Renal cortical epithelial cell (primary cell): ENCODE measurements around the gene RIMBP2. TPM values are rescaled to one million over a fixed set of nuclear protein-coding genes. Genes with fewer than 3 reads are reported as not detected.

Experiments
- DNase-seq: peaks from one replicate; pipeline ENCODE4 v3.0.0-alpha.2; 2011; ENCODE audit warnings: low read depth
- total RNA-seq: library from RNA; depleted of rRNA; stranded (reverse); fragments of >200 nt; gene quantifications from 2 replicates; pipeline ENCODE4 v1.2.3, GENCODE V29; 2014

Gene RIMBP2
- total RNA-seq, 1 donor from 2014 or later, result 3.2 TPM

DNA sequence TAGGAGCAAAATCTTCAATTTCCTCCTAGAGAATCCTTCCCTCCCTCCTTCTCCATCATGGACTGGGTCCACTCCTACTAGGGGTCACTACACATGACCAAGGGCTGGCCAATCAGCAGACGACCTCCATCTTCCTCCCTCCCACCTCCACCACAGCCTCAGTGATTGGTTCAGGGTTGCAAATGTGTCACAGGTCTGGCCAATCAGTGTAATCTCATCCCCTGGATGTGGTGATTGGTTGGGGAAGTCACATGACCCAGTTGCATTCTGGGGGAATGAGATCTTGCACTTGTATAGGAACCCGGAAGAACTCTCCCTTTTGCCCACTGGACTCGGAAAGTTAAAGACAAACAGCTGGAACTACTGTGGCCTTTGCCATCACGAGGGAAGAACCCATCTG, 209.3 kb downstream of the RIMBP2 start:
- no peak for DNase-seq

DNA sequence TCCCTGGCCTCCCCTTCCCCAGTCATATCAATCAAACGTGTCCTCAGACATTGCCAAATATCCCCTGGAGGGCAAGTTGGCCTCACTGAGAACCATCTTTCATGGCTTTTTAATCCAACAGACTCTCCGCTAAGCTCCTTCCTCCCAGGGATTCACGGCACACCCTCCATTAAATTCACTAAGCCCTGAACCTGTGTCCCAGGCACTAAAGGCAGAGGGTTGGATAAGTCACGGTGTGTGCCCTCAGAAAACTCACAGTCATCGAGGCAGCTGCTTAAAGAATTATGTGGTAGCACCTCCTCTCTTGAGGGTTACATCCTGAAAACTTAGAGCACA, 211.3 kb downstream of the RIMBP2 start:
- DNase-seq, result no peak

DNA sequence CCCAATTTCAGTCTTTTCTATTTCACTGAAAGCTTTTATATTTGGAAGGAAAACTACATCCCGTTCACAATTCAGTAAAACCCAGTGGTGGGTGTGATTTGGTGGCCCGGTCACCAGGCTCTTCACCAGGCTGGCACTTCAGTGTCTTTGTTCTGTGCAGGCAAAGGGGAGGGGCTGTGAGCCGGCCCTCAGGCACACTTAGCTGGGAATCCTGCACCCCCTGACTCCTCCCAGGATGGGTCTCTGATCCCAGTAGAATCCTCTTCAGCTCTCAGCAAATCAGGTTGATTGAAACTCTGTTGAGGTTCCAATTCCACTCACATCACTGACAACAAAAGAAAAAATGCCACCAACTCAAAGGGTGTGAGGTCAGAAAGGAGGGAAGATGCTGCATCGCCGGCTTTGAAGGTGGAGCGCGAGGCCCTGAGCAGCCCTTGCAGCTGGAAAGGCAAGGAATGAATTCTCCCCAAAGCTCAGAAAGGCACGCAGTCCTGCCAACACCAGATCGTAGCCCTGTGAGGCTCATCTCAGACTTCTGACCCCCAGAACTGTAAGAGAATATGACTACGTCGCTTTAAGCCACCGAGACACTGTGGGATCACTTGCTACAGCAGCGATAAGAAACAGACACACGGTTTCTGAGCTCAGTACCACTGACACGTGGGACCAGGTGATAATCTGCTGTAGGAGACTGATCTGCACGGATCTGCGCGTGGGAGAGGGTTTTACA, 211.8 kb downstream of the RIMBP2 start:
- no peak for DNase-seq

DNA sequence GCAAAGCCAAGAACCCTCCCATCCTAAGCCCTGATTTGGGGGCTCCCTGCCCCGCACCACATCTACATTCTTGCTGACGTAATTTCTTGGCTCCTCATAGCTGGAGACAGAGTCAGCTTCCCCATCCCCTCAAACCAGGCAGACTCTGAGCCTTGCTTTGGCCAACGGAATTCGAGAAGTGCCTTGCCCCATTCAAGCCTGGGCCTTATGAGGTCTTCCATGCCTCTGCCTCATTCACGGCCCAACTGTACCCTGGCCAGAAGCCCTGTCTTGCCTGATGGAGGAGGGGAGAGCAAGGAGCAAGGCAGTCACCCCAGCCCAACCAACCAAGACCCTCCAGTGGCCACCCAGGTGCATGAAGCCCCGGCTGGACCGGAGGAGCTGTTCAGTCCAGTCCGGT, 214.3 kb downstream of the RIMBP2 start:
- no peak for DNase-seq

DNA sequence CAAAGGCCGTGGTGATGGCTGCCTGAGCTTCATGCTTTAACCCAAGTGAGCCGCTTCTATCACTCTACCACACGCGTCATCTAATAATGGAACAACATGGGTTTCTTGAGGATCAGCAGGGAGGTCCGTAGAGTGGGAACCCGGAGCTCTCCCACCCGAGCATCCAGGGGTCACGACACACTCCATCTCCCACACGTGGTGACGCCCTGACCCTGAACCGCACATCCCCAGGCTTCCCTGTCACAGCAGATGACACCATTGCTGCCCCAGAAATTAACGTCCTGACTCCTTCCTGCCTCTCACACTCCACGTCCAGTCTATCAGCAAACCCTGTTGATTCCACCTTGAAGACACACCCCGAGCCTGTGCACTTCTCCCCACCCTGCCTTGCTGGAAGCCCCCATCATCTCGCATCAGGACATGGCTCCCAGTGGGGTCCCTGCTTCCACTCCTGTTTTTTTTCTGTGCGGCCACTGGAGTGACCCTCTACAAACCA, 215.2 kb downstream of the RIMBP2 start:
- no peak for DNase-seq

DNA sequence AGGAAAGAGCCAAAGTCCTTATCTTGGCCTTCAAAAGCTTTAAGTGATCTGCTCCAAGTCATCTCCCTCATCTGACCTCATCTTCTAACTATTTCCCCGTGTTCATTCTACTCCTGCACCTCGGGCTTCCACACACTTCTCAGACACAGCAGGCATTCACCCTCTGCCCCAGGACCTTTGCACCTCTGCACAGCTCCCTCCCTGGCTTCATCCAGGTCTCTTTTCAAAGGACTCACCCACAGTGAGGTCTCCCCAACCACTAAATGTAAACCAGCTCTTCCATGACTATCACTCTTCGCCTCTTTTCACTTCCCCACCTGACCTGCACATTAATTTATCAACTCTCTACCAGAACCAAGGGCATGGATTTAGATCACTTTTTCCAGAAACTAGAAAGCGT, 216.6 kb downstream of the RIMBP2 start:
- no peak for DNase-seq

DNA sequence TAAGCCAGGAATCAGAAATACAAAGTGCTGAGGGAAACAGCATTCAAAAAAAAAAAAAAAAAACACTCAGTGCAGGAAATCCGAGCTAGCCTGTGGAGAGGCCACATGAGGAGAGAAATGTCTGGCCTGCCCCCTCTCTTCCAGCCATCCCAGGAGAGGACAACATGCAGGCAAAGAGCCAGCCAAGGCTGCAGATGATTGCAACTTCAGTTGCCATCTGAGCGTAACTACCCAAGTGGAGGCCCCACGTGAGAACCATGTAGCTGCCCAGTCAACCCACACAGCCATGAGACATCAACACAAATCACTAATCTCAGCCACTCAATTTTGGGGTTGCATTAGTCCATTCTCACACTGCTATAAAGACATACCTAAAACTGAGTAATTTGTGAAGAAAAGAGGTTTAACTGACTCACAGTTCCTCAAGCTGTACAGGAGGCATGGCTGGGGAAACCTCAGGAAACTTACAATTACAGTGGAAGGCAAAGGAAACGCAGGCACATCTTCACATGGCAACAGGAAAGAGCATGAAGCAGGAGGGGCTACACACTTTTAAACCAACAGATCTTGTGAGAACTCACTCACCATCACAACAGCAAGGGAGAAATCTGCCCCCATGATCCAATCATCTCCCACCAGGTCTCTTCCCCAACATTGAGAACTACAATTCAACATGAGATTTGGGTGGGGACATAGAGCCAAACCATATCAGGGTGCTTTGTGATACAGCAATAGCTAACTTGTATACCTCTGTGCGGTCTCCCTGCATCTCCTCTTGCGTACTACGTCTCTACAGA, 217.3 kb downstream of the RIMBP2 start:
- DNase-seq, result no peak

DNA sequence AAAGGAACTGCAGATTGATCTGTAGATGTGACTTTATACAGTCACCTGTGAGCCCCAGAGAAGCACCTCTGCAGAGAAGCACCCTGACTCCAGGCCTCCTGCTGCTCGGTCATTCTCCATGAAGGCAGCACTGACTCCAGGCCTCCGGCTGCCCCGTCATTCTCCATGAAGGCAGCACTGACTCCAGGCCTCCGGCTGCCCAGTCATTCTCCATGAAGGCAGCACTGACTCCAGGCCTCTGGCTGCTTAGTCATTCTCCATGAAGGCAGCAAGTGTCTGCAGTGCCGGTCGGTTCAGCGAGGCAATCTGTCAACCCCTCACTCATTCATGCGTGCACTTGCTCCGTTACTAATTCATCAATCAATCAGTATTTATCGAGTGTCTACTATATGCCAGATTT, 218.1 kb downstream of the RIMBP2 start:
- DNase-seq, result no peak

DNA sequence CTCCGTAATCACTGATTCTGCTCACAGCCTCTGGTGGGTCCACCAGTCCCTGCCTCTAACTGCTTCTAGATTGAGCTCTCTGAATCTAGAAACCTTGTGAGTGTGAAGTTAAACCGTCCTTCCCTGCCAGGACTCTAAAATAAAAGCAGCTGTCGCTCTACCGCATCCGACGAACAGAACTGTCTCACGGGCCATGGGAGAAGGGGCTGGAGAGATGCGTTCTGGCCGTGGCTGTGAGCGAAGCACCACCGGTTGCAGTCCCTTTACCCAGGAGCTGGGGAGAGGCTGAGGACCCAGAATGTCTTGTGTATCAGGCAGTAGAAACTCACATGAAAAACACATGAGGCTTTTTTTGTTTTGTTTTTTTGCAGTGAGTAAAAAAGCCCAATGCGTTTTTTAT, 218.8 kb downstream of the RIMBP2 start:
- no peak for DNase-seq

DNA sequence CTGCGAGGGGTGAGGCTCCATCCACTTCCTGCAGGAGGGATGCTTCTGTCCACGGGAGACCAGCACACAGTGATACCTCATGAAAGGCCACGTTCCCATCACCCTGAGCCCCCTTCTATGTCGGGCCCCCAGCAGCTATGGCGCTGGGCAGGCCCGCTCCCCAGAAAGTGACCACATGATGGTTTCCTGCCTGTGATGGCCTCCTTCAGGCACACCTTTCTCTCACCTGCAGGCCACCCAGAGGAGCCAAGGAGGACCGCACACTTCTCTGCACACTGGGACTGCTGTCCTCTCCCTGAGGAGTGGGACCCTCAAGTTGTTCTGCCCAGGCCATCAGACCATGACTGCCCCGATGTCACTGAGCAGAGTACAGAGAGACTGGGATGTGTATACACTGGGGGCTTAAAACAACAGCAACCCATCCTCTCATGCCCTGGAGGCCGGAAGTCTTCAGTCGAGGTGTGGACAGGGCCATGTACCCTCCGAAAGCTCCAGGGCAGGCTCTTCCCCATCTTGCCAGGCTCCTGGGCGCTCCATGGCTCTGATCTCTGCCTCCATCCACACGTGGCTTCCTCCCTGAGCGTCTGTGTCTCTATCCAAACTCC, 219.5 kb downstream of the RIMBP2 start:
- DNase-seq, result no peak

DNA sequence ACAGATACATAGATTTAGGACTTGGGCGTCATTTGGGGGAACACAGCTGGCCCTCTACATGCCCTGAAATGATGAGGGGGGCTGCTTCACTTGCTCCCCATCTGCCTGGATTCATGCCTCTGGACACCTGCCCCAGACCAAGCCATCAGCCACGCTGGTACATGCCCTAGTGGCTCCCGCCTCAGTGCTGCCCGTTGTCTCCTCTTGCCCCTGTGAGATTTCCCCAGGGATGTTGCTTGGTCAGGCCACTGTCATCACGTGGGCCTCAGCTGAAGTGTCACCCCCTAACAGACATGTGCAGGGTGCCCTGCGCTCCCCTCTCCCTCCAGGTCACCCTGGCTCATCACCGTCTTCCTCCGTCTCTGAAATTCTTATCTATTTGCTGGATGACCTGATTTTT, 220.9 kb downstream of the RIMBP2 start:
- DNase-seq, result no peak

DNA sequence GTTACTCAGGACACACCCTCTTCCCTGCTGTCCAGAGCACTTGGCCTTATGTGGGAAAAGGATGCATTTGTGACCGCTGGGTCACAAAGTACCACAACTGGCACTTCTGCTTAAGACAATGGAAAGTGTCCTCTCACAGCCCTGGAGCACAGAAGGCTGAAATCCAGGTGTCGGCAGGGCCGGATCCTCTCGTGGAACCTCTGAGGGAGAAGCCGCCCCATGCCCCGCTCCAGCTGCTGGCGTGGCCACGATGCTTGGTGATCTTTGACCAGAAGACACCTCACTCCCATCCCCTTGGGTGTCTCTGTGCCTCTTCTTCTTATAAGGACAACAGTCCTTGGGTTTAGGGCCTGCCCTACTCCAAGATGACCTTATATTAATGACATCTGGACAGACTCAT, 221.4 kb downstream of the RIMBP2 start:
- no peak for DNase-seq

DNA sequence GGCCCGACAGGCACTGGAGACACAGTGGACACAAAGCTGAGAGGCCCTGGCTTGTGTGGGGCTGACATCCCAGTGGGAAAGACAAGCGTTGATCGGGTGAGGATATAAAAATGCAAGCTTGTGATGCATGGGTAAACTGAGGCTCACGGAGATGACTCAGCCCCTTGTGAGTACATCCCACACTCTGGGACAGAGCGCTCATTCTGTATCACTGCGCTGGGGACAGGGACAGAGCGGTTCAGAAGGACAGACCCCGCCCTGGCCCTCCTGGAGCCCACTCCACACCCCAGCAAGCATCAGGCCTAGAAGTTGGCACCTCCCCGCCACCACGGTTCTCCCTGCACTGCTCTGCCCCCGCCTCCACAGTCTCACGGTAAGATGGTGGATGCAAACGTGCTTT, 222.1 kb downstream of the RIMBP2 start:
- no peak for DNase-seq

DNA sequence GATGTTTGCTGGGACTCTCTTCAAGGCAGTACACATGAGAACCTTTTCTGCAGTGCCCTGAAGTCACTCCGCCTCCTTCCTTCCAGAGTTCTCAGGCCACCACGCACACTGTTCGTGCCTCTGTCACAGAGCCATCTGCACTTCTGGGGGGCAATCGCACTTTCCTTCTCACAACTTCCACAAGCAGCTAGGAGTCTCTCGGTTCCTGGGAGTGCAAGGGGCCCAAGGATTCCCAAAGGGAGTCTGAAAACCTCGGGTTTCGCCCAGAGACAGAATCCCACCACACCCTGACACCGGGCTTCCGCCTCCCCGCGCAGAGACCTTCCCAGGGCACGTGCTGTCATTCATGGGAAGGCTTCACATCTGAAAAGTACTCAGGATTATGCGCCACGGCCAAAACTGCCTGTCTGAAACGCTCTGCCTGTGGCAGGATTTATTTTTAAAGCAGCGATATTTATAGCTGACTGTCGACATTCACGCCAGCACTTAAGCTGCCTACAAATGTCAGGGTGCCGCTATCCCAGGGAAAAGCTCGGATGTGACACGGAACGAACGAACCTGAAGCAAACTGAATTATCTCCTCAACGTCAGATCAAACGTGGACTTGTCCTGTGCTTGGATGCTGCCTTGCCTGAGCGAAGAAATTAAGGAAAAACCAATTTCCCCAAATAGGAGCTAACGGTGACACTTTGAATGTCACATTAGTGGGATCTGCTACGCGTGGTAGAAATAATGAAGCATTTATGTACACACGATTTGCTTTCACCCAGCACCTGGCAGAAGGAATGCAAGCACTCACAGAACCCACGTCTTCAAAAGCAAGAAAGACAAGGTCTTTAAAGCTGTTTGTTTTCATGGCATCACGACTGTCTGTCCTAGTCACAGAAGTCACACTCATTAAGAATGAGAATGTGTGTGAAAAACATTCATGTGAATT, 224.4 kb downstream of the RIMBP2 start:
- no peak for DNase-seq

DNA sequence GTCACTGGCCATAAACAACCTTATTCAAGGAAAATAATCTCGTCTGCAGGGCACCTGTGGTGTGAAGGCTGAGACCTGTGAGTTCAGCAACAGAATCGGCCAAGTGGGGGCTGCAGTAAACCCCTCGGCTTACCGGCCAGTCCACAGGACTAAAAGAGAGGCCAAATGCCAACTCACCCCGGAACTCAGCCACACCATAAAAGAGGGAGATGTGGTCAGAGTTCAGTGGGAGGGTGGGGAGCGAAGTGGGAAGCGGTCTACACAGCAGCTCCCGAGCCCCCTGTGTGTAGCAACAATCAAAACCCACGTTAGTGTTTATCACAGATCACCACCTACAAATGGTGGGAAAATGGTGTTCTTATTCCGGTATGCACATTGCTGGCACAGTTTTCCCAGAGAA, 225.4 kb downstream of the RIMBP2 start:
- DNase-seq, result no peak

DNA sequence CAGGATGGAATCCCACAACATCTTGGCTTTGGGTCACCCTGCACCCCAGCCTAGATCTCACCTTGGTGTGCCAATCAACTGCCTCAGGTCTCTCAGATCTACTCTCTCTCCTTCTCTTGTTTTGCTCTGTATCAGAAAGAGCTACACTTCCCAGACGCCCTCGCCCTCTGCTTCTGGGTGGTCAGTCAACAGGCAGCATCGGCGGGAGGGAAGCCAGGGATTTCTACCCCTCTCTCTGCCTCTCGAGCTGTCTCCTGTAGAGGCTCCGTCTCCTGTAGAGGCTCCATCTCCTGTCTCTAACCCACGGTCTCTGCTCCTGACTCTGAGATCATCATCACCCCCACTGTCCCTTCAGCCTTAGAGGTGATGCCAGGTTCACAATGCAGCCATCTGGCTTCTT, 226.8 kb downstream of the RIMBP2 start:
- no peak for DNase-seq

DNA sequence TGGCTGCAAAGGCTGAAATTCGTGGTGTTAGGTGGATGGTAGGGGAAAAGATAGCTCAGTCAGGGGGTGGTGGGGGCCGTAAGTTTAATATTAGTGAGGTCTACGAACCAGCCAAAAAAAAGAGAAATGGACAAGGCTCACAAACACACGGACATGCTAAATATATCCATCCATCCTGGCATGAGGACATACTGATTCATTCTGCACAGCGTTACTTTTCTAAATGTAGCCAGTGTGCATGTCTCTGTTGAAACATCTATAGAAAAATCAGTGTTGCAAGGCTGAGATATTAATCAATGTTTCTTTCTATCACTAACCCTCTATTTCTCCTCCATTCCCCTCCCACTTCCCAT, 227.8 kb downstream of the RIMBP2 start:
- no peak for DNase-seq

DNA sequence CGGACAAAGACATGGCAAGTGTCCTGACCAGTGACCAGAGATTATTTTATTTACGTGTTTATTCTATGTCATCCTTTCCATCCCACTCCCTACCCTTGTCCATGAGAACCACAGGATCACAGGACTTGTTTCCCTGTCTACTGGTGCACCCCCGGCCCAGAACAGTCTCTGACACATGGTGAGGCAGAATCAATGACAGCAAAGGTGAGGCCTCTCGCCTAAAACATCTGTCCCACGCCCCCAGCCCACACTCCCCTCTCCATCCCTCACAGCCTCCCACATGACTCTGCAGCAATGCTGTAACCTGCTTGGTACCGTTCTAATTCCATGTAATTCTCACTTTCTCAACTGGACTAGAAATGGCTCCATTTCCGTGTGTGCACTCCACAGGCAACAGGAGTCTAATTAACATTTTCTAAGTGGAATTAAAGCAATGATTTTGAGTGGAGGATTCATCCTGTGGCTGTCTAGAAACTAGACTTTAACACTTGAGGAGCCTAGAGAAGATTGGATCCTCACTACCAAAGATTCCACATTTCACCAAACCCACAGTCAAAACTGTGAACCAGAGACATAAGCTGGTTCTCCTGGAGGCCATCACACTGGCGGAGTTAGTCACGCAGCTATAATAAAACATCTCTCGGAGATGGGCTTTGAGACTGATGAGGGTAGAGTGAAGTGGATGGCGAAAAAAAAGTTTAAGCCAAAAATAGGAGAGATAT, 228.3 kb downstream of the RIMBP2 start:
- DNase-seq, result no peak

DNA sequence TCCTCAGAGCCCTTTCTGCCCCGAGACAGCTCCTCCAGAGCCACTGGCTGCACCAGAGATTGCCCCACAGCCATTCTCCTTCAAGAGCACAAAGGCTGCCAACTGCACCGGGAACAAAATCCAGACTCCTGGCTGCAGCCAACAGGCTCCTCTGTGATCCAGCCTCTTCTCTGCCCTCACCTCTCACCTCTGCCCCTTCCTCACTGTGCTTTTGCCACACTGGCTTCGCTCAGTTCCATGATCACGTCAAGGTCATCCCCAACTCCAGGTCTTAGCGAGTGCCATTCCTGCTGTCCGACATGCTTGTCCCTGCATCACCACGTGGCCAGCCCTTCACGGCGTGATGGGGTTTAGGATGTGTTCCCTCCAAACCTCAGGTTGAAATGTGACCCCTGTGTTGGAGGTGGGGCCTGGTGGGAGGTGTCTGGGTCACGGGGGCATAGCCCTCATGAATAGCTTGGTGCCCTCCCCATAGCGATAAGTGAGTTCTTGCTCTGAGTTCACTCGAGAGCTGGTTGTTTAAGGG, 229.1 kb downstream of the RIMBP2 start:
- DNase-seq, result no peak

DNA sequence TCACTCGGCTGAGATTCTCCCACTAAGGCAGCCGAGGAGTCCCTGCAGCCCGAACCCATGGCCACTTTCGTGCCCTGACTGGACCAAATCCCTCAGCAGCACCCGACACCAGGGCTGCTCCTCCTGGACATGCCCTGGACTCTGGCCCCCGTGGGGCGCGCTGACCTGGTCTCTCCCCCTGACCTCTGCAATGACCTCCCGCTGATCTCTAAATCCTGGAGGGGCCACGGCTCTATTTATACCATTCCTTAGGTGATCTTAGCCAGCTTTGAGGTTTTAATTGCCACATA, 230.0 kb downstream of the RIMBP2 start:
- DNase-seq, result no peak
